IMR-90 (cell line): Measurements from ENCODE around the gene THEMIS2.

Experiments
- CEBPB ChIP-seq: IDR thresholded peaks from 2 replicates; pipeline ENCODE4 v1.6.1; 2012; ENCODE audit warnings: low read depth, low read length, improper control_type of control experiment
- CHD1 ChIP-seq: IDR thresholded peaks from 2 replicates; pipeline ENCODE4 v1.6.1; 2012; ENCODE audit warnings: low read depth, low read length, improper control_type of control experiment
- ELK1 ChIP-seq: fragments of 150-350 bp; IDR thresholded peaks from 2 replicates; pipeline ENCODE4 v1.6.1; 2016; ENCODE audit warnings: low read depth, mild to moderate bottlenecking, low read length, moderate library complexity, borderline replicate concordance
- FOS ChIP-seq: fragments of 150-350 bp; IDR thresholded peaks from 2 replicates; pipeline ENCODE4 v1.6.1; 2016; ENCODE audit warnings: low read depth, low read length
- MAFK ChIP-seq: IDR thresholded peaks from 2 replicates; pipeline ENCODE4 v1.6.1; 2012; ENCODE audit warnings: low read depth, low read length, improper control_type of control experiment
- MAZ ChIP-seq: IDR thresholded peaks from 2 replicates; pipeline ENCODE4 v1.6.1; 2012; ENCODE audit warnings: low read depth, mild to moderate bottlenecking, low read length, improper control_type of control experiment, moderate library complexity, borderline replicate concordance
- MXI1 ChIP-seq: IDR thresholded peaks from 2 replicates; pipeline ENCODE4 v1.6.1; 2012; ENCODE audit warnings: low read depth, mild to moderate bottlenecking, low read length, moderate library complexity, borderline replicate concordance
- POLR2A ChIP-seq: IDR thresholded peaks from 2 replicates; pipeline ENCODE4 v1.6.1; 2012; ENCODE audit warnings: mild to moderate bottlenecking, low read depth, low read length
- RAD21 ChIP-seq: IDR thresholded peaks from 2 replicates; pipeline ENCODE4 v1.6.1; 2012; ENCODE audit warnings: low read length, improper control_type of control experiment
- RCOR1 ChIP-seq: IDR thresholded peaks from 2 replicates; pipeline ENCODE4 v1.6.1; 2012; ENCODE audit warnings: mild to moderate bottlenecking, low read length, improper control_type of control experiment; ENCODE audit not compliant: insufficient replicate concordance
- RFX5 ChIP-seq: IDR thresholded peaks from 2 replicates; pipeline ENCODE4 v1.8.0; 2012; ENCODE audit warnings: low read depth, mild to moderate bottlenecking, low read length, moderate library complexity
- SMC3 ChIP-seq: fragments of 150-350 bp; IDR thresholded peaks from 2 replicates; pipeline ENCODE4 v1.6.1; 2016; ENCODE audit warnings: low read depth, mild to moderate bottlenecking, antibody characterized with exemption, low read length, moderate library complexity
- USF2 ChIP-seq: fragments of 150-350 bp; IDR thresholded peaks from 2 replicates; pipeline ENCODE4 v1.6.1; 2017; ENCODE audit warnings: mild to moderate bottlenecking, antibody characterized with exemption, low read length, low read depth
- TF ChIP-seq, protein P1 (sequence below): conservative IDR thresholded peaks from 2 replicates; pipeline ENCODE4 v1.5.1; 2012; ENCODE audit warnings: mild to moderate bottlenecking, low read depth, low read length, improper control_type of control experiment

GRCh38 chr1:27865821-27866220, 6.5 kb upstream of the THEMIS2 start:
- TF ChIP-seq POLR2A: no peak
- TF ChIP-seq, protein P1, sequence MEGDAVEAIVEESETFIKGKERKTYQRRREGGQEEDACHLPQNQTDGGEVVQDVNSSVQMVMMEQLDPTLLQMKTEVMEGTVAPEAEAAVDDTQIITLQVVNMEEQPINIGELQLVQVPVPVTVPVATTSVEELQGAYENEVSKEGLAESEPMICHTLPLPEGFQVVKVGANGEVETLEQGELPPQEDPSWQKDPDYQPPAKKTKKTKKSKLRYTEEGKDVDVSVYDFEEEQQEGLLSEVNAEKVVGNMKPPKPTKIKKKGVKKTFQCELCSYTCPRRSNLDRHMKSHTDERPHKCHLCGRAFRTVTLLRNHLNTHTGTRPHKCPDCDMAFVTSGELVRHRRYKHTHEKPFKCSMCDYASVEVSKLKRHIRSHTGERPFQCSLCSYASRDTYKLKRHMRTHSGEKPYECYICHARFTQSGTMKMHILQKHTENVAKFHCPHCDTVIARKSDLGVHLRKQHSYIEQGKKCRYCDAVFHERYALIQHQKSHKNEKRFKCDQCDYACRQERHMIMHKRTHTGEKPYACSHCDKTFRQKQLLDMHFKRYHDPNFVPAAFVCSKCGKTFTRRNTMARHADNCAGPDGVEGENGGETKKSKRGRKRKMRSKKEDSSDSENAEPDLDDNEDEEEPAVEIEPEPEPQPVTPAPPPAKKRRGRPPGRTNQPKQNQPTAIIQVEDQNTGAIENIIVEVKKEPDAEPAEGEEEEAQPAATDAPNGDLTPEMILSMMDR: no peak
- no peak for TF ChIP-seq RFX5
- no peak for TF ChIP-seq RAD21
- no peak for TF ChIP-seq CEBPB
- TF ChIP-seq CHD1: no peak
- TF ChIP-seq MAZ: no peak
- TF ChIP-seq USF2: no peak
- no peak for TF ChIP-seq SMC3
- no peak for TF ChIP-seq FOS
- no peak for TF ChIP-seq MXI1
- no peak for TF ChIP-seq MAFK
- no peak for TF ChIP-seq RCOR1
- no peak for TF ChIP-seq ELK1
